ENCODE data around the gene TTC3. TPM values are rescaled to one million over a fixed set of nuclear protein-coding genes. Genes with fewer than 3 reads are reported as not detected.

TTC3 gene
- total RNA-seq, 1 experiment from 2014 or later = 29.0 TPM

- TF ChIP-seq IRF1 (CRISPR knock-in tag; IDR thresholded peaks at IDR 0.05) = peak; percentile 80; the same call in 1 of the 2 replicates
- peak; percentile 82 for TF ChIP-seq KAT7 (CRISPR knock-in tag; IDR thresholded peaks at IDR 0.05; ENCODE audit: borderline replicate concordance)
- no peak for TF ChIP-seq PRRX2 (CRISPR knock-in tag; IDR thresholded peaks at IDR 0.05)
- TF ChIP-seq ZNF532 (CRISPR knock-in tag; IDR thresholded peaks at IDR 0.05; ENCODE audit: borderline replicate concordance) = peak; percentile 13; the same call in 1 of the 2 replicates
- TF ChIP-seq AR (CRISPR knock-in tag; IDR thresholded peaks at IDR 0.05) = no peak
- peak; percentile 90 for TF ChIP-seq HMGXB4 (CRISPR knock-in tag; IDR thresholded peaks at IDR 0.05)
- TF ChIP-seq USF2 (CRISPR knock-in tag; IDR thresholded peaks at IDR 0.05) = peak; percentile 98
- TF ChIP-seq ZNF512 (CRISPR knock-in tag; IDR thresholded peaks at IDR 0.05; ENCODE audit: borderline replicate concordance) = no peak
- no peak for TF ChIP-seq ZNF396 (CRISPR knock-in tag; IDR thresholded peaks at IDR 0.05; ENCODE audit: borderline replicate concordance)
- peak; percentile 97 for TF ChIP-seq USF1 (CRISPR knock-in tag; IDR thresholded peaks at IDR 0.05)
- TF ChIP-seq ZNF121 (CRISPR knock-in tag; IDR thresholded peaks at IDR 0.05) = 0 out of 2 replicates have a peak, but pooled peaks have one; percentile 24
- peak; percentile 91 for TF ChIP-seq ESRRA (CRISPR knock-in tag; IDR thresholded peaks at IDR 0.05; ENCODE audit: borderline replicate concordance)
- TF ChIP-seq TCF7 (CRISPR knock-in tag; IDR thresholded peaks at IDR 0.05; ENCODE audit: low read depth) = peak; percentile 59; the same call in 1 of the 2 replicates
- TF ChIP-seq CREB1 (CRISPR knock-in tag; IDR thresholded peaks at IDR 0.05) = peak; percentile 85
- TF ChIP-seq CDX4 (CRISPR knock-in tag; IDR thresholded peaks at IDR 0.05; ENCODE audit: borderline replicate concordance) = no peak
- no peak; the same call in 1 of the 2 replicates for TF ChIP-seq NFYB (CRISPR knock-in tag; conservative IDR thresholded peaks at IDR 0.05; ENCODE audit: low read depth)
- TF ChIP-seq HMGA2 (CRISPR knock-in tag; IDR thresholded peaks at IDR 0.05) = no peak
- 0 out of 2 replicates have a peak, but pooled peaks have one; percentile 13 for TF ChIP-seq ZBTB21 (CRISPR knock-in tag; IDR thresholded peaks at IDR 0.05; ENCODE audit: borderline replicate concordance)
- TF ChIP-seq ATF6 (CRISPR knock-in tag; IDR thresholded peaks at IDR 0.05) = no peak
- no peak for TF ChIP-seq ELF4 (CRISPR knock-in tag; IDR thresholded peaks at IDR 0.05; ENCODE audit: low read depth)
Measured at GRCh38 chr21:37220981-37221664, 148.1 kb downstream of the TTC3 start (continued).

Data from WTC11 (cell line).